Measurements from ENCODE around the gene LRRC3. TPM values are rescaled to one million over a fixed set of nuclear protein-coding genes. Genes with fewer than 3 reads are reported as not detected.

The LRRC3 gene
- total RNA-seq, 1 donor from 2014 or later: 4.0 TPM

DNA sequence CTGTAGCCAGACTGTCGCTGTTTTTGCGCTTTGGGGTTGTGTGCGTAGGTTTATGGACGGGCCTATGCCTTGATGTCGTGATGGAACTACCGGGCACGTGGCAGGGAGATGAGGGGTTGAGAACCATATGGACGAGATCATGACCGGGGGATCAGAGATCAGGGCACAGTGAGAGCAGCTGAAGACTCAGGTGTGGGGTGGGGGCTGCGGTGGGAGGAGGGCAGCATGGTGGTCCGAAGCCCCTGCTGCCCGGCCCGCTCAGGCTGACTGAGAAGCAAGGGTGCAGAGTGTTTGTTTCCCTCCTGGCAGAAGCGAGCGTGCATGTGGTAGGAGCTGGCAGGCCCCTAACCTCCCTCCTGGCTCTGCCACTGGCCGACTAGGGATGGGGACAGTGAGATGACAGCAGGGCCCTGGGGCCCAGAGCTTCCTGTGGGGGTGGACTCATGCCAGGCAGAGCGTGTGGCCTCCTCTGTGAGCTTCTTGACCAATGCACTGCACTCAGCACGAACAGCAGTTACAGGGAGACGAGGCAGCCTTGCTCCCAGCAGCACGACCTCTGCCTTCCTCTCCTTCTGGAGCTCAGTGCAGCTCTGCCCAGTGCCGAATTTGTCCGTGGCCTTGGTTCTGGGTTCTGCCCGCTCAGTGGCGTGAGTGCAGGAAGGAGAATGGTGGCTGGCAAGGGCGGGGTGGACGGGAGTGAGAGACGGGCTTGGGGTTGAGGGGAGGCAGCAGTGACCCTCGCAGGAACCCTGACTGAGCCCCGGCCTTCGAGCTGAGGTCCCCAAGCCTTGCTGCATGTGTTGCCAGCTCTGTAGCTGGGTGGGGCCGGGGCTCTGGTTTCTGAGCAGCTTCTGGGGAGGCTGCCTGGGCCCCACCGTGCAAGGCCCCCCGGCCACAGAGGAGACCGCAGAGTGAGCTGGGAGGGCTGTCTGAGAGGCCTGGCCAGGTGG, 22.2 kb upstream of the LRRC3 start:
- peaks cover 5% of the 10 kb centered on the region for H3K36me3 ChIP-seq
- no peak overlapping the region for H3K4me3 ChIP-seq
- H3K27me3 ChIP-seq (ENCODE audit: low read depth): no peaks in the 10 kb centered on the region
- H3K9me3 ChIP-seq: peaks cover 10% of the 10 kb centered on the region
- intact Hi-C loops (cut with DNase I): no loop called here
- no peaks in the 10 kb centered on the region for H3K4me1 ChIP-seq
- no peak for DNase-seq
- no peak overlapping the region for H3K27ac ChIP-seq
- no peak for ATAC-seq
- TF ChIP-seq, protein P1, sequence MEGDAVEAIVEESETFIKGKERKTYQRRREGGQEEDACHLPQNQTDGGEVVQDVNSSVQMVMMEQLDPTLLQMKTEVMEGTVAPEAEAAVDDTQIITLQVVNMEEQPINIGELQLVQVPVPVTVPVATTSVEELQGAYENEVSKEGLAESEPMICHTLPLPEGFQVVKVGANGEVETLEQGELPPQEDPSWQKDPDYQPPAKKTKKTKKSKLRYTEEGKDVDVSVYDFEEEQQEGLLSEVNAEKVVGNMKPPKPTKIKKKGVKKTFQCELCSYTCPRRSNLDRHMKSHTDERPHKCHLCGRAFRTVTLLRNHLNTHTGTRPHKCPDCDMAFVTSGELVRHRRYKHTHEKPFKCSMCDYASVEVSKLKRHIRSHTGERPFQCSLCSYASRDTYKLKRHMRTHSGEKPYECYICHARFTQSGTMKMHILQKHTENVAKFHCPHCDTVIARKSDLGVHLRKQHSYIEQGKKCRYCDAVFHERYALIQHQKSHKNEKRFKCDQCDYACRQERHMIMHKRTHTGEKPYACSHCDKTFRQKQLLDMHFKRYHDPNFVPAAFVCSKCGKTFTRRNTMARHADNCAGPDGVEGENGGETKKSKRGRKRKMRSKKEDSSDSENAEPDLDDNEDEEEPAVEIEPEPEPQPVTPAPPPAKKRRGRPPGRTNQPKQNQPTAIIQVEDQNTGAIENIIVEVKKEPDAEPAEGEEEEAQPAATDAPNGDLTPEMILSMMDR (IDR thresholded peaks at IDR 0.05): no peak

DNA sequence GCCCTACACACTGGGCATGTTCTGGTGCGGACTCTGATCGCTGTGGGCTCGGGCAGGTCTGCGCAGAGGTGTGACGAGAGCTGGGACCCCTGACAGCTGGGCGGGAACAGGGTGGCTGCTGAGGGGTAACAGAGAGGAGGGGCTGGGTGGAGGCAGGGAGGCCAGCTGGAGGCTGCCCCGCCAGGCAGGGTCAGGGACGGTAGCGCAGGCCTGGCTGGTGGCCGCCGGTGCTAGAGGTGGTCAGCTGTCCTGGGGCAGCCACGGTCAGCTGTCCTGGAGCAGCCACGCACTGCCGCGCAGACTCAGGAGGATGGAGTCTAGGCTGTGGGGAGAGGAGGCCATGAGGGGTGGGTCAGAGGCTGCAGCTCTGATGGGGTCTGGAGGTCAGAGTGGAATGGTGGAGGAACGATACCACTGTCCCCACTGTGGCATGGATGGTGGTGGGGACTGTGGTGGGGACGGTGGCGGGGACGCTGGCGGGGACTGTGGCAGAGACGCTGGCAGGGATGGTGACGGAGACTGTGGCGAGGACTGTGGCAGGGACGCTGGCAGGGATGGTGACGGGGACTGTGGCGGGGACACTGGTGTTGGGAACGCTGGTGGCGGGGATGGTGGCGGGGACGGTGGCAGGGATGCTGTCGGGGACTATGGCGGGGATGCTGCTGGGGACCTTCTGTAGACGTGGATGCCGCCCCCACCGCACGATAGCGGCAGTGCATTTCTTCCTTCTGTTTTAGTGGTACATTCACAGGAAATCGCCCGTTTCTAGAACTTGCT, 21.3 kb upstream of the LRRC3 start:
- Histone ChIP-seq H3K36me3 (peaks cover 5% of the 10 kb centered on the region), H3K27me3 (ENCODE audit: low read depth) (no peaks in the 10 kb centered on the region), H3K9me3 (peaks cover 10% of the 10 kb centered on the region), H3K4me3 (no peak overlapping the region), H3K4me1 (no peaks in the 10 kb centered on the region), H3K27ac (no peak overlapping the region)
- intact Hi-C loops (cut with DNase I): no loop called here
- TF ChIP-seq, protein P1 (IDR thresholded peaks at IDR 0.05): no peak
- ATAC-seq: peak in 1 of 2 donors; percentile 19
- DNase-seq: no peak

DNA sequence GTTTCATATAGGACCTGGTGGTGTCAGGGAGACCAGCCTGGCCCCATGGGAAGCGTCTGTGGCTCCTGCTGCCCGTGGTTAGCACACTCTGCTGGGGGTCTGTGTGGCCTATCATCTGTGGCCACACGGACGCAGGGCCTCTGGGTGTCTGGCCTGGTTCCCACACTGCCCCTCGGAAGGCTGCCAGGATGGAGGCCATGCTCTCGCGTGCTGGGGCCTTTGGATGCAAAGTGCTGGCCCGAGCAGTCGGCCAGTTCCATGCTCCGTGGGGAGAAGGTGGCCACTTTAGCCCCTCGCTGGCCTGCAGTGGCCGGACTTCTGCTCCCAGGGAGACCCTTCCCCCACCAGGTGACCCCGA, 20.8 kb upstream of the LRRC3 start:
- TF ChIP-seq, protein P1 (IDR thresholded peaks at IDR 0.05): no peak
- Histone ChIP-seq H3K27ac (no peak overlapping the region), H3K9me3 (peaks cover 7% of the 10 kb centered on the region), H3K27me3 (ENCODE audit: low read depth) (no peaks in the 10 kb centered on the region), H3K36me3 (peaks cover 5% of the 10 kb centered on the region), H3K4me3 (no peak overlapping the region), H3K4me1 (no peaks in the 10 kb centered on the region)
- no peak for DNase-seq
- no peak for ATAC-seq
- intact Hi-C loops (cut with DNase I): no loop called here

DNA sequence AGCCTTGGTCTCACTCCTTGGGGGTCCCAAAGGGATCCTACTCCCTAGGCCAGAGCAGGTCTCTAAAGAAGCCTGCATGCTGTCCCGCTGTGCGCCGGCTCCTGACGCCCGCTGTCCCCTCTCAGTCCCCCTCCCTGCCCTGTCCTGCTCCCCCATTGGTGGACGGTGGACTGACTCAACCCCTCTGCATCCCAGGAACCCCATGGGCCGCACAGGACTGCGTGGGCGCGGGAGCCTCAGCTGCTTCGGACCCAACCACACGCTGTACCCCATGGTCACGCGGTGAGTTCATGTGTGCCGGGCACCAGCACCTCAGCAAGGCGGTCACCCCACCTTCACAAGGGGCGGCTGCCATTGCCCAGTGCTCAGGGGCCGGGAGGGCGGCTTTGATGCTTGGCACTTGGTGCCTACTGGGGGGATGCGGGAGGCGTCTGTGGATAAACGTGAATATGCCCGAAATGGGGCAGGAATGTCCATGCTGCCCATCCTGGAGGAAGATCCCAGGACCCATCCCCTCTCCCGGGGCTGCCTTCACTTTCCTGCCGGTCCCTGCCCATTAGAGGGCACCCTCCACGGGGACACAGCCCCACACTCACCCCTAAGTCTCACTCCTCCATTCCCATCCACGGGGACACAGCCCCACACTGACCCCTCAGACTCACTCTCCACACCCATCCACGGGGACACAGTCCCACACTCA, 20.2 kb upstream of the LRRC3 start:
- Histone ChIP-seq H3K9me3 (peaks cover 1% of the 10 kb centered on the region), H3K36me3 (peaks cover 5% of the 10 kb centered on the region), H3K27ac (no peak overlapping the region), H3K4me1 (no peaks in the 10 kb centered on the region), H3K27me3 (ENCODE audit: low read depth) (no peaks in the 10 kb centered on the region), H3K4me3 (no peak overlapping the region)
- peak; percentile 34 for DNase-seq
- ATAC-seq: no peak
- intact Hi-C loops (cut with DNase I): no loop called here
- TF ChIP-seq, protein P1 (IDR thresholded peaks at IDR 0.05): no peak

DNA sequence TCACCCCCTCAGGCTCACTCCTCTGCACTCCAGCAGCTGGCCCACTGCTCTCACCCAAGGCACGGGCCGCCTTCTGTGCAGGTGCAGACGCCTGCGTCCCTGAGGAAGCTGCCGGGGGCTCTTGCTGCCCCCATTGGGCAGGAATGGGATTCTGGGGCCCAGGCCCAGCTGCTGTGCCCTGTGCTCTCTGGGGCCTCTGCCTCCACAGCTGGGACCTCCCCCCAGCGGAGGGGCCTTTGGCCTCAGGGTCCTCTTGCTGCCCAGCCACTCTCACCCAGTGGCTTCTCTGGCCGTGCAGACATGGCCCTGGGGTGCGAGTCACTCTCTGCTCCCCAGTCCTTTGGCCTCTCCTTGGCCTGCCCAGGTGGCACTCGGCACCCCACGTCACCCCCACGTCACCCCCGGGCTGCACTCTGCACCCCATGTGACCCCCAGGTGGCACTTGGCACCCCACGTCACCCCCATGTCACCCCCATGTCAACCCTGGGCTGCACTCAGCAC, 19.1 kb upstream of the LRRC3 start:
- peaks cover 5% of the 10 kb centered on the region for H3K36me3 ChIP-seq
- H3K4me3 ChIP-seq: no peak overlapping the region
- peak; percentile 19 for DNase-seq
- TF ChIP-seq, protein P1 (IDR thresholded peaks at IDR 0.05): no peak
- H3K4me1 ChIP-seq: no peaks in the 10 kb centered on the region
- H3K27me3 ChIP-seq (ENCODE audit: low read depth): no peaks in the 10 kb centered on the region
- H3K9me3 ChIP-seq: no peaks in the 10 kb centered on the region
- intact Hi-C loops (cut with DNase I): no loop called here
- ATAC-seq: no peak
- no peak overlapping the region for H3K27ac ChIP-seq
